Left ventricle myocardium inferior (tissue), 1 donor: ENCODE data around the gene SETD4. TPM values are rescaled to one million over a fixed set of nuclear protein-coding genes. Genes with fewer than 3 reads are reported as not detected.

Experiments
- DNase-seq: peaks from one replicate; pipeline ENCODE4 v3.0.0-alpha.2; 2020
- H3K27ac ChIP-seq: fragments of 200-600 bp; replicated peaks from 2 replicates; pipeline ENCODE4 v1.8.0; 2021
- H3K27me3 ChIP-seq: fragments of 200-600 bp; 2 replicates; pipeline ENCODE4 v1.8.0; 2021; ENCODE audit warnings: low read depth
- H3K36me3 ChIP-seq: fragments of 200-600 bp; 2 replicates; pipeline ENCODE4 v1.8.0; 2021
- H3K4me1 ChIP-seq: fragments of 200-600 bp; 2 replicates; pipeline ENCODE4 v1.8.0; 2021
- H3K4me3 ChIP-seq: fragments of 200-600 bp; 2 replicates; pipeline ENCODE4 v1.8.0; 2021; ENCODE audit warnings: mild to moderate bottlenecking, moderate library complexity
- H3K9me3 ChIP-seq: fragments of 200-600 bp; replicated peaks from 2 replicates; pipeline ENCODE4 v1.8.0; 2021
- intact Hi-C: fragments of 100-400 bp; cut with micrococcal nuclease; formaldehyde crosslinking; loops from one replicate; pipeline ENCODE4 v1.11.0; 2022
- total RNA-seq: library from RNA; stranded (reverse); fragmentation: NEBNext Ultra II Directional; extraction: Animal tissue kit (Norgen Biotek cat#: 25700); gene quantifications from one replicate; pipeline ENCODE4 v1.2.1, GENCODE V29; 2021
- TF ChIP-seq, protein P1 (sequence below): fragments of 200-600 bp; IDR thresholded peaks from 2 replicates; pipeline ENCODE4 v1.8.0; 2021; ENCODE audit warnings: antibody characterized with exemption, mild to moderate bottlenecking, borderline replicate concordance
- donor health status: DM: no; HTN: yes; CAD: no; lungs with severe emphysema.

SETD4 gene
- total RNA-seq, 1 donor from 2014 or later: 10.1 TPM

GRCh38 chr21:36082237-36082664 is 21.9 kb upstream of the SETD4 start:
- H3K36me3 ChIP-seq: no peaks in the 10 kb centered on the region
- TF ChIP-seq, protein P1, sequence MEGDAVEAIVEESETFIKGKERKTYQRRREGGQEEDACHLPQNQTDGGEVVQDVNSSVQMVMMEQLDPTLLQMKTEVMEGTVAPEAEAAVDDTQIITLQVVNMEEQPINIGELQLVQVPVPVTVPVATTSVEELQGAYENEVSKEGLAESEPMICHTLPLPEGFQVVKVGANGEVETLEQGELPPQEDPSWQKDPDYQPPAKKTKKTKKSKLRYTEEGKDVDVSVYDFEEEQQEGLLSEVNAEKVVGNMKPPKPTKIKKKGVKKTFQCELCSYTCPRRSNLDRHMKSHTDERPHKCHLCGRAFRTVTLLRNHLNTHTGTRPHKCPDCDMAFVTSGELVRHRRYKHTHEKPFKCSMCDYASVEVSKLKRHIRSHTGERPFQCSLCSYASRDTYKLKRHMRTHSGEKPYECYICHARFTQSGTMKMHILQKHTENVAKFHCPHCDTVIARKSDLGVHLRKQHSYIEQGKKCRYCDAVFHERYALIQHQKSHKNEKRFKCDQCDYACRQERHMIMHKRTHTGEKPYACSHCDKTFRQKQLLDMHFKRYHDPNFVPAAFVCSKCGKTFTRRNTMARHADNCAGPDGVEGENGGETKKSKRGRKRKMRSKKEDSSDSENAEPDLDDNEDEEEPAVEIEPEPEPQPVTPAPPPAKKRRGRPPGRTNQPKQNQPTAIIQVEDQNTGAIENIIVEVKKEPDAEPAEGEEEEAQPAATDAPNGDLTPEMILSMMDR: no peak
- H3K9me3 ChIP-seq: no peaks in the 10 kb centered on the region
- peaks cover 1% of the 10 kb centered on the region for H3K4me1 ChIP-seq
- no peaks in the 10 kb centered on the region for H3K27me3 ChIP-seq
- no peak overlapping the region for H3K4me3 ChIP-seq
- no peak for DNase-seq
- intact Hi-C loops: no loop called here
- no peak overlapping the region for H3K27ac ChIP-seq

DNA sequence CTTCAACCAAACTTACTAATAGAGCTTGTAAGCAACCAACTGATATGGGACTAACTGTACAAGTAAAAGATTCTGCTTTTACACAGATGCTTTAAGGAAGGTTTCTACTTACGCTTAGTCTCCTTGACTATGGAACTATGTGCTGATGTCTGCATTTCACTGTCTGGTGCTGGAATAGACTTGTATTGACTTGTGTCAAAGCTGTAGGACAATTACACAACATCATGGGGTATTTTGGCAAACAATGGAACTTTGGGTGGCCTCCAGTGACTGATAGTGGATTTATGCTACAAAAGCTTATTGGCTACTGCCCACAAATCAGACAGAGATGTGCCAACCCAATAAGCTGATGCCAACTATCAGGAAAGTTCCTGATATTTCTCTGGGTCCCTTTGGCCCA is 20.1 kb upstream of the SETD4 start:
- TF ChIP-seq, protein P1: no peak
- intact Hi-C loops: no loop called here
- no peaks in the 10 kb centered on the region for H3K4me1 ChIP-seq
- no peaks in the 10 kb centered on the region for H3K27me3 ChIP-seq
- H3K27ac ChIP-seq: no peak overlapping the region
- H3K4me3 ChIP-seq: no peak overlapping the region
- no peak for DNase-seq
- H3K36me3 ChIP-seq: no peaks in the 10 kb centered on the region
- H3K9me3 ChIP-seq: no peaks in the 10 kb centered on the region

DNA sequence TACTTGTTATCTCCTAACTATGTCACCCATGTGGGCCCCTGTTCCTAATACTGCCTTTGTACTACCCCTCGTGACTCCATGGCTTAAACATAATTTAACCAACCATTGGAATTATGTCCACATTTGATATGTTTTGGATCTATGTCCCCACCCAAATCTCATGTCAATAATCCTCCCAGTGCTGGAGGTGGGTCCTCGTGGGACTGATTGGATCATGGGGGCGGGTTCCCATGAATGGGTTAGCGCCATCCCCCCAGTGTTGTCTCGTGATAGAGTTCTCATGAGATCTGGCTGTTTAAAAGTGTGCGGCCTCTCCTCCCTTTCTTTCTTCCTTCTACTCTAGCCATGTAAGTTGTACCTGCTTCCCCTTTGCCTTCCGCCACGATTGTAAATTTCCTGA is 19.3 kb upstream of the SETD4 start:
- TF ChIP-seq, protein P1: no peak
- no peak for DNase-seq
- no peaks in the 10 kb centered on the region for H3K4me1 ChIP-seq
- no peak overlapping the region for H3K27ac ChIP-seq
- H3K4me3 ChIP-seq: no peak overlapping the region
- H3K27me3 ChIP-seq: no peaks in the 10 kb centered on the region
- intact Hi-C loops: no loop called here
- H3K9me3 ChIP-seq: no peaks in the 10 kb centered on the region
- H3K36me3 ChIP-seq: no peaks in the 10 kb centered on the region

DNA sequence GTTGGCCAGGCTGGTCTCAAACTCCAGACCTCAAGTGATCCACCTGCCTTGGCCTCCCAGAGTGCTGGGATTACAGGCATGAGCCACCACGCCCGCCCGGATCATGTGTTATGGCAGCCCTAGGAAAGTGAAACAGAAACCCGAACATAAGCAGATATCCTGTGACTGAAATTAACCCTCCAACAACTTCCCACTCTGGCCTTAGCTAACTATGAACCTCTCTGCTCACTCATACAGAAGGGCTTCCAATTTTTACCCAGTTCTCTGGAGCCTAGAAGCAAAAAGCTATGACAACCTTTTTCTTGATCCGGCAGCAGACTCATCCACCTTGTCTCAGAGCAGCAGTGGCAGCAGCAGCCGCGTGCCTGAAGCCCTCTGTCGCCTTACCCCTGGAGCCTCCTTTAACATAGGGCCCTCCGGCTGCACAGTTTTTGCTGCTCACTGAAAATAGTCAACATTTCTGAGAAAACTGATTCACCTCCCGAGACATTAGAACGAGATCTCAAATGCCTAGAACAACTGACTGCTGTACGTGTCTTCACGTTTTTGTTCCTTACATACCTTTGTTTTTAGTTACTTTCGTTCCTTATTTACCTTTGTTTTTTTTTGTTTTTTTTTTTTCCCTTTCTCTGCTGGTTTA is 18.8 kb upstream of the SETD4 start:
- Histone ChIP-seq H3K4me1 (no peaks in the 10 kb centered on the region), H3K9me3 (no peaks in the 10 kb centered on the region), H3K27me3 (no peaks in the 10 kb centered on the region), H3K36me3 (no peaks in the 10 kb centered on the region), H3K27ac (no peak overlapping the region), H3K4me3 (no peak overlapping the region)
- intact Hi-C loops: no loop called here
- TF ChIP-seq, protein P1: no peak
- DNase-seq: no peak

- Histone ChIP-seq H3K27me3 (no peaks in the 10 kb centered on the region), H3K9me3 (no peaks in the 10 kb centered on the region), H3K4me1 (peaks cover 9% of the 10 kb centered on the region), H3K4me3 (no peak overlapping the region), H3K27ac (no peak overlapping the region), H3K36me3 (no peaks in the 10 kb centered on the region)
- intact Hi-C loops: no loop called here
- TF ChIP-seq, protein P1: no peak
- no peak for DNase-seq
Measured at GRCh38 chr21:36077758-36078157, 17.4 kb upstream of the SETD4 start.
